ENCODE measurements around the gene EPB42. TPM values are rescaled to one million over a fixed set of nuclear protein-coding genes. Genes with fewer than 3 reads are reported as not detected.

EPB42 gene
- total RNA-seq, 1 experiment from 2014 or later: not detected

DNA sequence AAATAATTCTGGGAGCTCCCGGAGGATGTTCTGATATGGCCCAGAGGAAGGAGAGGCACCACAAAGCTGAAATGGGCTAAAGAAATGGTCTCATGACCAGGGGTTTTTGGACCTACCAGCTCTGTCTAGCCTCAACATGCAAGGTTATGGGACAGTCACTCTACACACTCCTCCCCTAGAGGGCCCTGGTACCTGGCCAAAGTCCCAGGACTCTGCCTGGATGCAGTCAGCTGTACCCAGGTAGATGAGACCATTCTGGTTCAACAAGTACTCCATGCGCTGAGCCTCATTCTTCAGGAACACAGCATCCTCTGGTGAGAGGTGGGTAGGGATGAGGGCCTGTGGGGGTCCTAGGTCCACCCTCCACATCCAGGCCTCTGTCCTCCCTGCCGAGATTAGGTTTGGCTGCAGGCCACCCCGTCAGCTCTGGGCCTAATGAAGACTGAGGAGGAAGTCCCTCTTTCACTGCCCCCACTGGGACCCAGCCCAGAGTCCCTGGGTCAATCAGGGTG is 9.5 kb downstream of the EPB42 start:
- Histone ChIP-seq H4K20me1 (ENCODE audit: insufficient read depth) (no peaks in the 10 kb centered on the region), H3K4me1 (ENCODE audit: control insufficient read depth in 1 of 2, insufficient read depth in 2 of 2, low read length in 2 of 2) (peaks cover 0 to 3% of the 10 kb centered on the region in 2 experiments; a peak in 1 of 4 replicates), H3K36me3 (ENCODE audit: control insufficient read depth in 1 of 2, insufficient read depth in 2 of 2, low read length in 2 of 2) (no peaks in the 10 kb centered on the region), H3K4me3 (replicated peaks in 1 of 2; ENCODE audit: low read depth in 1 of 2, low read length in 2 of 2) (no peak overlapping the region), H3K4me2 (ENCODE audit: low read length) (no peak overlapping the region), H3K9ac (ENCODE audit: low read length) (no peak overlapping the region), H3K9me2 (ENCODE audit: insufficient read depth) (no peaks in the 10 kb centered on the region), H3K27me3 (ENCODE audit: insufficient read depth, low read length) (no peaks in the 10 kb centered on the region), H3K79me2 (ENCODE audit: insufficient read depth, low read length) (no peaks in the 10 kb centered on the region), H3K9me3 (ENCODE audit: control insufficient read depth in 1 of 2, insufficient read depth in 1 of 2, low read depth in 1 of 2, low read length in 2 of 2) (no peaks in the 10 kb centered on the region), H3K27ac (ENCODE audit: low read depth, low read length) (no peak overlapping the region), H2AFZ (ENCODE audit: low read depth, low read length, poor library complexity, severe bottlenecking) (no peak overlapping the region)
- ATAC-seq (no peak), DNase-seq (ENCODE audit: low read depth, low spot score) (no peak)
- intact Hi-C loops (cut with micrococcal nuclease): no loop called here
- POLR2A ChIA-PET: no interaction called here
- TF ChIP-seq EZH2phosphoT487 (IDR thresholded peaks at IDR 0.05; ENCODE audit: borderline replicate concordance): no peak
- TF ChIP-seq, protein P1, sequence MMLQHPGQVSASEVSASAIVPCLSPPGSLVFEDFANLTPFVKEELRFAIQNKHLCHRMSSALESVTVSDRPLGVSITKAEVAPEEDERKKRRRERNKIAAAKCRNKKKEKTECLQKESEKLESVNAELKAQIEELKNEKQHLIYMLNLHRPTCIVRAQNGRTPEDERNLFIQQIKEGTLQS (IDR thresholded peaks at IDR 0.05): no peak
- TF ChIP-seq CBX3 (IDR thresholded peaks at IDR 0.05; ENCODE audit: low read depth): no peak
- no peak for TF ChIP-seq EGR1 (IDR thresholded peaks at IDR 0.05; ENCODE audit: low read depth)
- no peak for TF ChIP-seq FOSL1 (IDR thresholded peaks at IDR 0.05; ENCODE audit: low read depth)
- TF ChIP-seq, protein P2, sequence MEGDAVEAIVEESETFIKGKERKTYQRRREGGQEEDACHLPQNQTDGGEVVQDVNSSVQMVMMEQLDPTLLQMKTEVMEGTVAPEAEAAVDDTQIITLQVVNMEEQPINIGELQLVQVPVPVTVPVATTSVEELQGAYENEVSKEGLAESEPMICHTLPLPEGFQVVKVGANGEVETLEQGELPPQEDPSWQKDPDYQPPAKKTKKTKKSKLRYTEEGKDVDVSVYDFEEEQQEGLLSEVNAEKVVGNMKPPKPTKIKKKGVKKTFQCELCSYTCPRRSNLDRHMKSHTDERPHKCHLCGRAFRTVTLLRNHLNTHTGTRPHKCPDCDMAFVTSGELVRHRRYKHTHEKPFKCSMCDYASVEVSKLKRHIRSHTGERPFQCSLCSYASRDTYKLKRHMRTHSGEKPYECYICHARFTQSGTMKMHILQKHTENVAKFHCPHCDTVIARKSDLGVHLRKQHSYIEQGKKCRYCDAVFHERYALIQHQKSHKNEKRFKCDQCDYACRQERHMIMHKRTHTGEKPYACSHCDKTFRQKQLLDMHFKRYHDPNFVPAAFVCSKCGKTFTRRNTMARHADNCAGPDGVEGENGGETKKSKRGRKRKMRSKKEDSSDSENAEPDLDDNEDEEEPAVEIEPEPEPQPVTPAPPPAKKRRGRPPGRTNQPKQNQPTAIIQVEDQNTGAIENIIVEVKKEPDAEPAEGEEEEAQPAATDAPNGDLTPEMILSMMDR (IDR thresholded peaks at IDR 0.05 in 2 of 3, conservative IDR thresholded peaks at IDR 0.05 in 1 of 3; ENCODE audit: borderline replicate concordance in 1 of 3, insufficient read depth in 1 of 3, low read depth in 2 of 3, low read length in 2 of 3): no peak
- no peak for TF ChIP-seq RAD21 (IDR thresholded peaks at IDR 0.05; ENCODE audit: low read depth)
- TF ChIP-seq, protein P3, sequence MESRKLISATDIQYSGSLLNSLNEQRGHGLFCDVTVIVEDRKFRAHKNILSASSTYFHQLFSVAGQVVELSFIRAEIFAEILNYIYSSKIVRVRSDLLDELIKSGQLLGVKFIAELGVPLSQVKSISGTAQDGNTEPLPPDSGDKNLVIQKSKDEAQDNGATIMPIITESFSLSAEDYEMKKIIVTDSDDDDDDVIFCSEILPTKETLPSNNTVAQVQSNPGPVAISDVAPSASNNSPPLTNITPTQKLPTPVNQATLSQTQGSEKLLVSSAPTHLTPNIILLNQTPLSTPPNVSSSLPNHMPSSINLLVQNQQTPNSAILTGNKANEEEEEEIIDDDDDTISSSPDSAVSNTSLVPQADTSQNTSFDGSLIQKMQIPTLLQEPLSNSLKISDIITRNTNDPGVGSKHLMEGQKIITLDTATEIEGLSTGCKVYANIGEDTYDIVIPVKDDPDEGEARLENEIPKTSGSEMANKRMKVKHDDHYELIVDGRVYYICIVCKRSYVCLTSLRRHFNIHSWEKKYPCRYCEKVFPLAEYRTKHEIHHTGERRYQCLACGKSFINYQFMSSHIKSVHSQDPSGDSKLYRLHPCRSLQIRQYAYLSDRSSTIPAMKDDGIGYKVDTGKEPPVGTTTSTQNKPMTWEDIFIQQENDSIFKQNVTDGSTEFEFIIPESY (IDR thresholded peaks at IDR 0.05; ENCODE audit: extremely low read depth, insufficient replicate concordance, low read length): no peak
- RAD21 ChIA-PET (ENCODE audit: low non-redundant PET in 1 of 2, low total read pairs in 2 of 2, uncharacterized antibody in 2 of 2, unreplicated experiment in 2 of 2): no interaction called here
- CTCF ChIA-PET: interaction anchor here (5.0 kb wide), 1 partner anchor 14 kb away, joined by 21 read pairs; no protein-coding TSS in a partner anchor
- BruUV-seq (replicated peaks): no TSS peak

Data from HCT116 (cell line).